Tibial nerve (tissue), 4 donors: ENCODE measurements around the gene CNOT9. TPM values are rescaled to one million over a fixed set of nuclear protein-coding genes. Genes with fewer than 3 reads are reported as not detected.

ENCODE experiments used
- DNase-seq, 2 donors: peaks; one replicate each; pipeline ENCODE4 v3.0.0-alpha.2; 2019; ENCODE audit warnings: low spot score in 2 of 2
- H3K27ac ChIP-seq, 4 donors: fragments of 200-600 bp; sonication (generic) in 3 of 4; one replicate each; pipeline ENCODE4 v1.5.1; 2017 to 2019; ENCODE audit warnings: mild to moderate bottlenecking in 1 of 4
- H3K27me3 ChIP-seq, 2 donors: fragments of 200-600 bp; sonication (generic) in 1 of 2; one replicate each; pipeline versions ENCODE4 v1.5.1 to v1.6.0; 2017 to 2019
- H3K36me3 ChIP-seq, 3 donors: fragments of 200-600 bp; sonication (generic); one replicate each; pipeline ENCODE4 v1.5.1; 2018 to 2019
- H3K4me1 ChIP-seq, 4 donors: fragments of 200-600 bp; sonication (generic) in 3 of 4; one replicate each; pipeline ENCODE4 v1.5.1; 2017 to 2019
- H3K4me3 ChIP-seq, 4 donors: fragments of 200-600 bp; sonication (generic) in 3 of 4; one replicate each; pipeline ENCODE4 v1.5.1; 2017 to 2019; ENCODE audit warnings: mild to moderate bottlenecking in 1 of 4, moderate library complexity in 1 of 4
- H3K9me3 ChIP-seq, 4 donors: fragments of 200-600 bp; sonication (generic) in 3 of 4; one replicate each; pipeline ENCODE4 v1.5.1; 2017 to 2019
- CTCF ChIP-seq, 5 experiments: fragments of 200-600 bp in 3 of 5; fragments of 450-650 bp in 2 of 5; sonication (generic) in 3 of 5; IDR thresholded peaks; one replicate each; pipeline ENCODE4 v1.5.1; 2016 to 2019; ENCODE audit warnings: antibody characterized with exemption in 5 of 5, mild to moderate bottlenecking in 3 of 5, moderate library complexity in 2 of 5
- EP300 ChIP-seq, 2 donors: sonication (generic); formaldehyde crosslinking; IDR thresholded peaks; one replicate each; pipeline ENCODE4 v1.6.1; 2017; ENCODE audit warnings: antibody characterized with exemption in 2 of 2, mild to moderate bottlenecking in 1 of 2
- POLR2A ChIP-seq, 2 donors: fragments of 450-650 bp; IDR thresholded peaks; one replicate each; pipeline ENCODE4 v1.6.1; 2017; ENCODE audit warnings: antibody characterized with exemption in 2 of 2, mild to moderate bottlenecking in 2 of 2, moderate library complexity in 2 of 2
- WGBS, 2 donors: methylation state at CpG; one replicate each; pipeline ENCODE4 v1.1.5; 2018; 5-methylcytosine and 5-hydroxymethylcytosine counted together
- small RNA-seq: library from RNA; depleted of rRNA; stranded (forward); fragments of <200 nt; gene quantifications from one replicate; pipeline ENCODE3, GENCODE V24; 2016
- total RNA-seq, 4 donors: library from RNA; depleted of rRNA; stranded (reverse); fragments of >200 nt; gene quantifications; one replicate each; pipeline ENCODE4 v1.1.0, GENCODE V29; 2016

The CNOT9 gene
- total RNA-seq, 4 donors from 2014 or later = 34.2 to 66.4 (median 39.7) TPM

- WGBS, 2 donors = 86 to 94% methylated on average over 16 of the region's 17 CpGs
- Histone ChIP-seq H3K4me3 (no peak overlapping the region), H3K9me3 (no peaks in the 10 kb centered on the region), H3K27ac (no peak overlapping the region), H3K36me3 (peaks cover 3 to 98% (median 46%) of the 10 kb centered on the region in 3 donors), H3K4me1 (no peaks in the 10 kb centered on the region), H3K27me3 (no peaks in the 10 kb centered on the region)
- no peak for DNase-seq
- TF ChIP-seq POLR2A (IDR thresholded peaks at IDR 0.05) (no peak), CTCF (IDR thresholded peaks at IDR 0.05) (no peak), EP300 (IDR thresholded peaks at IDR 0.05) (no peak)
Observed at GRCh38 chr2:218642786-218643185, 74.1 kb downstream of the CNOT9 start.

GRCh38 chr2:218643751-218644310 lies 75.2 kb downstream of the CNOT9 start:
- DNase-seq = no peak
- Histone ChIP-seq H3K9me3 (no peaks in the 10 kb centered on the region), H3K27ac (no peak overlapping the region), H3K4me1 (no peaks in the 10 kb centered on the region), H3K4me3 (no peak overlapping the region), H3K27me3 (no peaks in the 10 kb centered on the region), H3K36me3 (peaks cover 3 to 98% (median 40%) of the 10 kb centered on the region in 3 donors)
- WGBS, 2 donors = 86 to 91% methylated on average over 10 of the region's 10 CpGs
- TF ChIP-seq EP300 (IDR thresholded peaks at IDR 0.05) = no peak
- no peak for TF ChIP-seq POLR2A (IDR thresholded peaks at IDR 0.05)
- no peak for TF ChIP-seq CTCF (IDR thresholded peaks at IDR 0.05)

- H3K36me3 ChIP-seq = peaks cover 3 to 98% (median 40%) of the 10 kb centered on the region in 3 donors
- WGBS, 2 donors = 88 to 90% methylated on average over 11 of the region's 11 CpGs
- TF ChIP-seq CTCF (IDR thresholded peaks at IDR 0.05) (no peak), POLR2A (IDR thresholded peaks at IDR 0.05) (no peak), EP300 (IDR thresholded peaks at IDR 0.05) (no peak)
- no peaks in the 10 kb centered on the region for H3K9me3 ChIP-seq
- no peak overlapping the region for H3K27ac ChIP-seq
- H3K4me3 ChIP-seq = no peak overlapping the region
- no peak for DNase-seq
- H3K4me1 ChIP-seq = no peaks in the 10 kb centered on the region
- H3K27me3 ChIP-seq = no peaks in the 10 kb centered on the region
Observed at GRCh38 chr2:218644721-218645120, 76.1 kb downstream of the CNOT9 start.

- Histone ChIP-seq H3K27ac (no peak overlapping the region), H3K9me3 (no peaks in the 10 kb centered on the region), H3K27me3 (no peaks in the 10 kb centered on the region), H3K36me3 (peaks cover 3 to 98% (median 42%) of the 10 kb centered on the region in 3 donors), H3K4me3 (no peak overlapping the region), H3K4me1 (no peaks in the 10 kb centered on the region)
- WGBS, 2 donors = 63 to 95% methylated on average over 1 of the region's 1 CpG
- no peak for DNase-seq
- TF ChIP-seq POLR2A (IDR thresholded peaks at IDR 0.05) (no peak), EP300 (IDR thresholded peaks at IDR 0.05) (no peak), CTCF (IDR thresholded peaks at IDR 0.05) (no peak)
Observed at GRCh38 chr2:218645126-218645525, 76.5 kb downstream of the CNOT9 start.

Small RNAs within 50 kb of the gene (small RNA-seq; reads per million reads assigned to genes)
- not detected for gene RNU6-136P

Other genes starting within 250 kb of the CNOT9 start
- gene CATIP, start 212.0 kb upstream of the CNOT9 start, total RNA-seq = not detected
- gene SLC11A1, start 186.6 kb upstream of the CNOT9 start, total RNA-seq = 100 to 1,000 TPM in 1 of 4 donors, 10 to 100 TPM in 3; 19.0 to 213 (median 52.9) TPM
- 100 to 1,000 TPM; 122 to 164 (median 140) TPM for gene CTDSP1, start 169.0 kb upstream of the CNOT9 start, total RNA-seq
- gene VIL1, start 149.7 kb upstream of the CNOT9 start, total RNA-seq = not detected
- gene USP37, start 488 bp upstream of the CNOT9 start, total RNA-seq = 10 to 100 TPM; 14.0 to 40.8 (median 19.9) TPM
- gene PLCD4, start 39.1 kb downstream of the CNOT9 start, total RNA-seq = 10 to 100 TPM in 3 of 4 donors, 1 to 10 TPM in 1; 9.2 to 20.1 (median 13.4) TPM
- 10 to 100 TPM; 24.7 to 31.7 (median 26.6) TPM for gene ZNF142, start 90.8 kb downstream of the CNOT9 start, total RNA-seq
- 10 to 100 TPM; 28.2 to 45.2 (median 38.0) TPM for gene BCS1L, start 90.8 kb downstream of the CNOT9 start, total RNA-seq
- 10 to 100 TPM; 13.5 to 57.0 (median 19.5) TPM for gene RNF25, start 103.2 kb downstream of the CNOT9 start, total RNA-seq
- gene STK36, start 103.2 kb downstream of the CNOT9 start, total RNA-seq = 10 to 100 TPM; 63.9 to 71.4 (median 67.6) TPM
- gene TTLL4, start 142.0 kb downstream of the CNOT9 start, total RNA-seq = 10 to 100 TPM; 15.3 to 49.6 (median 38.4) TPM
- gene CYP27A1, start 213.3 kb downstream of the CNOT9 start, total RNA-seq = 10 to 100 TPM; 57.6 to 92.4 (median 78.9) TPM